ENCODE measurements around the gene INVS.

DNA sequence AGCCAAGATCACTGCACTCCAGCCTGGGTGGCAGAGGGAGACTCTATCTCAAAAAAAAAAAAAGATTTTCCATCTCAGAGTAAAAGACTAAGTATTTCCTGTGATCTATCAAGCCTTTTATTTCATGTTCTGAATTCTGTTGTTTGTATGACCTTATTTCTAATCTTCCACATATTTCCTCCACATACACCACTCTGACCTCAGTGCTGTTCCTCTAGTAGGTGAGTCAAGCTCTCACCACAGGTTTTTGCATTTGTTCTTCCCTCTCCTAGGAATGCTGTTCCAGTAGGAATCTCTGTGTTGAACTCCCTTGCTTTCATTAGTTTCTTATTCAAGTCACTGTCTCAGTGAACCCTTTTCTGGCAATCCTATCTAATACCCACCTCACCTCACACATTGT is 68.1 kb downstream of the INVS start:
- TF ChIP-seq EZH2 (IDR thresholded peaks at IDR 0.05; ENCODE audit: insufficient read depth, poor library complexity, severe bottlenecking) (no peak), EZH2phosphoT487 (IDR thresholded peaks at IDR 0.05; ENCODE audit: insufficient read depth, low read depth) (no peak)

Measured in GM23248 (cell line).